GM19099 (cell line): ENCODE data around the gene CNTN4.

Source experiments
- POLR2A ChIP-seq: IDR thresholded peaks from 3 replicates; pipeline ENCODE4 v1.6.1; 2011; ENCODE audit warnings: low read depth; ENCODE audit not compliant: insufficient read length; ENCODE audit errors: extremely low read depth

Gene CNTN4

DNA sequence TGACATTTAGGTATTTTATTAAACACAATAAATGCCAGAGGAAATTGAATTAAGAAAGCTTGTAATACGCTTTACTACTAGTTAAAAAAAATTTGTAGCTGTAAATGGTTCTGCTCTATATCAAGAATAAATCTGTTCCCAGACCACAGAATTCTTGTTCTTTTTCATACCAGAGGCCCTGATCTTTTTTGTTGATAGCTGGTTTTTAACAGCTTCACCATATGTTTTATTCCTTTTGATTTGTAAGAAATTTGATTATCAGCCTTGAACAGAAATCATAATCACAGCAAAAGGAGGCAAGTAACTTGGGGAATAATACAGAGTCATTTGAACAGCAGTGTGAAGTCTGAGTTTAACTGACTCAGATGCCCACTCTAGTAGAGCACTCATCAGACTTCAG, 202.7 kb downstream of the CNTN4 start:
- TF ChIP-seq POLR2A, result no peak

DNA sequence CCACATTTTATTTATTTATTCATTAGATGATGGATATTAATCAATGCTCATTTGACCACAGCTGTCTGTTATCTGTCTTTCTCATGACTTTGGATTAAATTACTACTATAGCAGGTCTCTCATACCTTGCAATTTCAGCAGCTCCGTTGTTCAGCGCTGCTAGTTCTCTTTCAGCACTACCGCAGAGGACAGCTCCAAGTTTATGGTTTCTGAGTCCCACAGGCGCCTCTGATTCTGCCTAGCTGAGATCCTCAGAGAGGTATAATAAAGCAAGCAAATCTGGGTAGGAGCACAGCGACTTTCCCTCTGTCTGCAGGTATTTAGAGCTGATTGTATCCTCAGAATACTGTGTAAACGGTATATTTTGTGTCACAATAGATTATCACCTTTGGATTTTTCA, 204.9 kb downstream of the CNTN4 start:
- no peak for TF ChIP-seq POLR2A

- no peak for TF ChIP-seq POLR2A
Measured at GRCh38 chr3:2311022-2311421, 212.4 kb downstream of the CNTN4 start.

- no peak for TF ChIP-seq POLR2A
Measured at GRCh38 chr3:2317521-2317920, 218.9 kb downstream of the CNTN4 start.

- TF ChIP-seq POLR2A, result no peak
Measured at GRCh38 chr3:2334921-2335320, 236.3 kb downstream of the CNTN4 start.

DNA sequence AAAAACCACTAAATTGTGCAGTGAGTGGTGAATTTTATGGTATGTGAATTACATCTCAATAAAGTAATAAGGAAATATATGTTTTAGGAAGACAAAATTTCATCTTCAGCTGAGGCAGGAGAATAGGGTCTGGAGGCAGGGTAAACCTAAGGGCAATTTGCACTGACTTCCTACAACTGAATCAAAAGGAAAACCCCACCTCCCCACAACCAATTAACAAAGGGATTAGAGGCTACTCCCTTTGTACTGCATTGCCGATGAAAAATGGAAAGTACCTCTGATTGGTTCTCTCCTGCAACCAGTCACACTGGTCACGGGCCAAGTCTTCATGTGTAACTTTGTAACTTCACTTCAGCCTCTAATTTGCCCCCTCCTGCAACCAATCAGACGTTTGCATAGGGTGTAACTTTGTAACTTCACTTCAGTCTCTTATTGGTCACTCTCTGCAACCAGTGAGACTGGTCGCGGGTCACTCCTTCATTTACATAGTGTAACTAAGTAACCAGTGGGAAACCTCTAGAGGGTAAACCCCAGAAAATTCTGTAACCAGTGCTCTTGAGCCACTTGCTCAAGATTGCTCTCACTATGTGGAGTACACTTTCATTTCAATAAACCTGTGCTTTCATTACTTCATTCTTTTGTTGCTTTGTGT, 244.5 kb downstream of the CNTN4 start:
- no peak for TF ChIP-seq POLR2A

GRCh38 chr3:2352134-2352762, 253.6 kb downstream of the CNTN4 start:
- no peak for TF ChIP-seq POLR2A

- TF ChIP-seq POLR2A, result no peak
Measured at GRCh38 chr3:2354702-2355101, 256.0 kb downstream of the CNTN4 start.

DNA sequence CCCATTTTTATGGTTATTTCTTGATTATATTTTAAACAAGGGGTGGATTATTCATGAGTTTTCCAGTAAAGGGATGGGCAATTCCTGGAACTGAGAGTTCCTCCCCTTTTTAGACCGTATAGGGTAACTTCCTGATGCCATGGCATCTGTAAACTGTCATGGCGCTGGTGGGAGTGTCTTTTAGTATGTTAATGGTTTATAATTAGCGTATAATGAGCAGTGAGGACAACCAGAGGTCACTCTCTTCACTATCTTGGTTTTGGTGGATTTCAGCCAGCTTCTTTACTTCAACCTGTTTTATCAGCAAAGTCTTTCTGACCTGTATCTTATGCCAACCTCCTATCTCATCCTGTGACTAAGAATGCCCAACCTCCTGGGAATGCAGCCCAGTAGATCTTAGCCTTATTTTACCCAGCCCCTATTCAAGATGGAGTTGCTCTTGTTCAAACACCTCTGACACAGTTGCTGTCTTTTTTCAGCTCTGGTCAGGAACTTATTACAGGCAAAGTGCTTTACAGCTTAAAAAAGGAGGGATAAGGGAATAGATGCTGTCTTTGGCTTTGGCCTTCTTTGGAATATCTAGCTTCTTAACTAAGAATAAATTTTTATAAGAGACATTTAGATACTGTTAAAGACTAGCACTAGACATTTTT, 257.8 kb downstream of the CNTN4 start:
- no peak for TF ChIP-seq POLR2A

- no peak for TF ChIP-seq POLR2A
Measured at GRCh38 chr3:2360815-2361214, 262.1 kb downstream of the CNTN4 start.

- no peak for TF ChIP-seq POLR2A
Measured at GRCh38 chr3:2362122-2362521, 263.5 kb downstream of the CNTN4 start.

- no peak for TF ChIP-seq POLR2A
Measured at GRCh38 chr3:2363854-2364253, 265.2 kb downstream of the CNTN4 start.

- TF ChIP-seq POLR2A, result no peak
Measured at GRCh38 chr3:2370317-2370716, 271.7 kb downstream of the CNTN4 start.

DNA sequence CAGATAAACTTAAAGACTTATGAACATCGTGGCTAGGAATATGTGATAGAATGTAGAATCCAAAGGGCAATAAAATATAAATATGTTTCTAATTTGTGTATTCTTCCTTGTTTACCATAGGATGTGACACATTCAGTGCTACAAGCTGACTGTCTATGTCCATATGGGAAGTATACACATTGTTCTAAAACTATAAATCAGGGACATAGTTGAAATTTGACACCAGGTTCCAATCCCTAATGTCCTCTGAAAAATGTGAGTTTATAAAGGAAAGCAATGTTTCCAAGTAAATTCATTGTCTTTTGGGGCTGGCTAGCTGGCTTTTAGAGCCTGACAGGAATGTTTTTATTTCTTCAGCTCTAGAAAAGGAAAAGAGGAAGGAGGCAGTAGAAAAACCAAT, 273.6 kb downstream of the CNTN4 start:
- TF ChIP-seq POLR2A, result no peak

GRCh38 chr3:2375376-2375775, 276.7 kb downstream of the CNTN4 start:
- TF ChIP-seq POLR2A, result no peak

DNA sequence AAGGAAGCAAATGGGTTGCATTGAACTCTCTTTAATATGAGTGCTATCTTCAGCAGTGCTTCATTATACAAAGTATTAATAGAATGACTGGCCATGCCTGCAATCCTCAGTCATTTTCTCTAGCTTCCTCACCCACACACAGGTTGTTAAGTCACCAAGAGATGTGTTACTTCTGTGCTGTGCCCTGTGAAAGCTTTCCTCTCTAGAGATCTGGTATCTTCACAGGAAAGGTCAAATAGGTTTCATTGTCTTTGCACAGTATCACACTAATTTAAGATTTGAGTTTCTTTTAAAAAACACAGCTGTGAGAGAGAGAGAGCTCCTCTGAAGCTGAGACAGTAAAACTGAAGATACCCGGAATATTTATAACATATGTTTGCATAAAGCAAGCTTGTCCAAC, 278.6 kb downstream of the CNTN4 start:
- no peak for TF ChIP-seq POLR2A
